ENCODE data around the gene JUND. TPM values are rescaled to one million over a fixed set of nuclear protein-coding genes. Genes with fewer than 3 reads are reported as not detected.

JUND gene
- total and polyA plus RNA-seq, 2 of the 8 experiments (the other 6 are each of a cell fraction or from before 2014, with no cell fraction given) = 54.0 to 77.5 TPM

GRCh38 chr19:18262144-18262543 is 19.3 kb downstream of the JUND start:
- DNase-seq (ENCODE audit: low read depth in 1 of 2, low spot score in 2 of 2) = no peak

More at GRCh38 chr19:18262144-18262543, 19.3 kb downstream of the JUND start:
- no peak overlapping the region for H3K14ac ChIP-seq (ENCODE audit: insufficient read length)
- no peaks in the 10 kb centered on the region; a peak in 1 of 8 replicates for H3K36me3 ChIP-seq (ENCODE audit: control insufficient read depth in 2 of 4, insufficient read depth in 4 of 4, low read length in 3 of 4)
- H3K9ac ChIP-seq (replicated peaks in 1 of 4; ENCODE audit: extremely low read depth in 1 of 4, low read depth in 3 of 4, low read length in 3 of 4) = no peak overlapping the region
- no peak overlapping the region for H3K4me3 ChIP-seq (ENCODE audit: extremely low read depth in 1 of 4, insufficient read depth in 2 of 4, low read depth in 3 of 4, low read length in 4 of 4)
- H3K9me3 ChIP-seq (ENCODE audit: insufficient read depth in 2 of 2, low read depth in 1 of 2, low read length in 1 of 2) = no peaks in the 10 kb centered on the region
- ChIA-PET POLR2A (ENCODE audit: partially characterized antibody) (interaction anchor here (0.7 to 3.8 kb wide), 5 partner anchors 16 to 31 kb away, joined by 3 to 19 read pairs (median 5); partner anchors contain the start of gene JUND), CTCF (ENCODE audit: partially characterized antibody) (interaction anchor here (1.2 to 3.9 kb wide), 4 partner anchors 10 to 41 kb away, joined by 3 to 21 read pairs (median 18); no protein-coding TSS in a partner anchor)
- H3K27ac ChIP-seq (ENCODE audit: low read depth, low read length) = no peak overlapping the region
- H2AFZ ChIP-seq (ENCODE audit: low read length) = no peak overlapping the region
- H3K56ac ChIP-seq (replicated peaks; ENCODE audit: insufficient read length, low read depth, low read length) = no peak overlapping the region
- no peak overlapping the region for H3K4ac ChIP-seq (replicated peaks; ENCODE audit: insufficient read length, low read depth, low read length)
- H4K8ac ChIP-seq (ENCODE audit: extremely low read depth, insufficient read depth, low read length) = no peak overlapping the region
- no peak overlapping the region for H3K4me2 ChIP-seq (ENCODE audit: insufficient read depth in 1 of 2, low read depth in 2 of 2, low read length in 2 of 2)
- TF ChIP-seq MAFK (IDR thresholded peaks at IDR 0.05; ENCODE audit: low read depth, low read length) (no peak), SIX5 (IDR thresholded peaks at IDR 0.05; ENCODE audit: low read depth, low read length) (no peak), BCL11A (IDR thresholded peaks at IDR 0.05; ENCODE audit: low read depth in 2 of 2, low read length in 2 of 2) (no peak), EP300 (IDR thresholded peaks at IDR 0.05; ENCODE audit: borderline replicate concordance in 1 of 2, low read depth in 2 of 2, low read length in 2 of 2) (no peak), PHF8 (conservative IDR thresholded peaks at IDR 0.05; ENCODE audit: low read depth, low read length) (no peak), KDM4A (IDR thresholded peaks at IDR 0.05; ENCODE audit: low read depth, low read length, severe bottlenecking) (no peak)
- H2BK12ac ChIP-seq (ENCODE audit: low read depth, low read length) = no peak overlapping the region; the same call in 1 of the 2 replicates
- no peaks in the 10 kb centered on the region for H3K23me2 ChIP-seq (ENCODE audit: low read depth, low read length)
- peaks cover 0 to 1% of the 10 kb centered on the region in 2 experiments for H4K20me1 ChIP-seq (replicated peaks in 1 of 2; ENCODE audit: control insufficient read depth in 1 of 2, insufficient read depth in 2 of 2, low read length in 2 of 2)
- no peak overlapping the region for H3K18ac ChIP-seq (ENCODE audit: extremely low read depth, low read length)
- H3K79me1 ChIP-seq (ENCODE audit: low read depth, low read length) = no peaks in the 10 kb centered on the region; the same call in 1 of the 2 replicates
- H2BK20ac ChIP-seq (ENCODE audit: low read length) = no peak overlapping the region
- no peak overlapping the region for H4K5ac ChIP-seq (ENCODE audit: insufficient read length, low read depth, low read length)
- H2BK15ac ChIP-seq (ENCODE audit: low read length) = 0 out of 2 replicates have a peak overlapping the region, but pooled peaks have one; percentile 61
- no peak overlapping the region for H2BK120ac ChIP-seq (replicated peaks; ENCODE audit: low read depth, low read length)
- no peak overlapping the region for H3K23ac ChIP-seq (ENCODE audit: insufficient read length)
- no peak overlapping the region for H2AK5ac ChIP-seq (ENCODE audit: low read depth, low read length)
- H3K27me3 ChIP-seq (replicated peaks in 1 of 4; ENCODE audit: control insufficient read depth in 3 of 4, extremely low read depth in 1 of 4, insufficient read depth in 3 of 4, low read length in 3 of 4) = peaks cover 0 to 10% (median 0%) of the 10 kb centered on the region in 4 experiments; a peak in 3 of 7 replicates
- no peak for FAIRE-seq
- H4K91ac ChIP-seq (replicated peaks; ENCODE audit: insufficient read length, low read length) = no peak overlapping the region
- no peak overlapping the region for H2BK5ac ChIP-seq (ENCODE audit: low read depth, low read length)
- H3K4me1 ChIP-seq (replicated peaks in 1 of 4; ENCODE audit: control insufficient read depth in 3 of 4, insufficient read depth in 4 of 4, low read length in 3 of 4) = no peaks in the 10 kb centered on the region
- no peaks in the 10 kb centered on the region for H3K79me2 ChIP-seq (ENCODE audit: control insufficient read depth in 1 of 2, insufficient read depth in 2 of 2, low read length in 2 of 2)

Data from H1 (cell line).